Esophagus squamous epithelium (tissue), 4 donors: ENCODE measurements around the gene PHYHIPL.

ENCODE experiments used
- CTCF ChIP-seq, 6 experiments: fragments of 450-650 bp in 4 of 6; fragments of 200-600 bp in 2 of 6; sonication (generic) in 2 of 6; IDR thresholded peaks; one replicate each; pipeline ENCODE4 v1.5.1; 2016 to 2019; ENCODE audit warnings: antibody characterized with exemption in 6 of 6, mild to moderate bottlenecking in 4 of 6, moderate library complexity in 4 of 6
- POLR2A ChIP-seq, 4 donors: fragments of 450-650 bp; IDR thresholded peaks; one replicate each; pipeline ENCODE4 v1.6.1; 2017; ENCODE audit warnings: antibody characterized with exemption in 4 of 4, mild to moderate bottlenecking in 4 of 4, moderate library complexity in 3 of 4

DNA sequence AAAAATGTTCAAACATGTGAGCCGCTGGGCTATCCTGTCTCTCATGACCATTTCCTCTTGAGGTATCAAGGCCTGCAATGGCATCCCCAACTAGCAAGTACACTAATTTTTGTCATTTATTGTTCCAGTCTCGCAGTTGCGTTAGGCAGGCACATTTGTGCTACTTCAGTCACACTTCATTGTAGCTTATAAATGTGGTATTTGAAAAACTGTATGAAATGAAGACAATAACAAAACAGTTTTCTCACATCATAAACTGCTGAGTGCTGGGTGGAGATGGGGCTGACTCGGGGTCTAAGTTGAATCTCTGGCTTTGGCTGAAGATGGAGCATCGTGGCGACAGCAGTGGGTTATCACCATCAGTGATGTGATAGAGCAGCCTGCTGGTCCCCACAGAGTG lies 93.2 kb downstream of the PHYHIPL start:
- TF ChIP-seq CTCF (IDR thresholded peaks at IDR 0.05) (no peak), POLR2A (IDR thresholded peaks at IDR 0.05) (no peak)
